PC-3 (cell line): ENCODE results near the gene ACR.
"Not testable (repeated sequence)": the region's sequence is repeated elsewhere in the genome, so short reads cannot be mapped to it uniquely, and the experiment has no call there.

Source experiments
- CTCF ChIP-seq: fragments of 300-600 bp; sonication (generic); conservative IDR thresholded peaks from 2 replicates; pipeline ENCODE4 v1.5.1; 2017; ENCODE audit warnings: antibody characterized with exemption, low read depth, mild to moderate bottlenecking, low read length
- EZH2 ChIP-seq: fragments of 300-600 bp; sonication (generic); IDR thresholded peaks from one replicate; pipeline ENCODE4 v1.6.1; 2017; ENCODE audit warnings: antibody characterized with exemption, mild to moderate bottlenecking, low read length; ENCODE audit not compliant: unreplicated experiment
- EZH2phosphoT487 ChIP-seq: fragments of 300-600 bp; sonication (generic); IDR thresholded peaks from 2 replicates; pipeline ENCODE4 v1.6.1; 2018; ENCODE audit warnings: mild to moderate bottlenecking, antibody characterized with exemption, low read length, borderline replicate concordance

GRCh38 chr22:50749302-50750074 lies 11.5 kb downstream of the ACR start:
- TF ChIP-seq EZH2, EZH2phosphoT487, CTCF: not testable (repeated sequence)
